Neural progenitor cell (in vitro differentiated cells): ENCODE measurements around the gene GPATCH1. TPM values are rescaled to one million over a fixed set of nuclear protein-coding genes. Genes with fewer than 3 reads are reported as not detected.

ENCODE experiments used
- DNase-seq: peaks from one replicate; pipeline ENCODE4 v3.0.0-alpha.2; 2016; ENCODE audit warnings: low spot score
- H2AFZ ChIP-seq: fragments of 200-600 bp; sonication (generic); replicated peaks from 2 replicates; pipeline ENCODE4 v1.6.1; 2016; ENCODE audit warnings: antibody characterized with exemption
- H3F3A ChIP-seq: fragments of 200-600 bp; sonication (generic); 2 replicates; pipeline ENCODE4 v1.6.1; 2016; ENCODE audit warnings: antibody characterized with exemption, low read depth
- H3K27ac ChIP-seq: fragments of 200-600 bp; sonication (generic); 2 replicates; pipeline ENCODE4 v1.5.1; 2016; ENCODE audit warnings: mild to moderate bottlenecking
- H3K27me3 ChIP-seq: fragments of 200-600 bp; sonication (generic); 2 replicates; pipeline ENCODE4 v1.6.1; 2016; ENCODE audit warnings: mild to moderate bottlenecking, moderate library complexity
- H3K36me3 ChIP-seq: fragments of 200-600 bp; sonication (generic); 2 replicates; pipeline ENCODE4 v1.5.1; 2016
- H3K4me1 ChIP-seq: fragments of 200-600 bp; sonication (generic); 2 replicates; pipeline ENCODE4 v1.6.1; 2016; ENCODE audit warnings: mixed run types
- H3K4me2 ChIP-seq: fragments of 200-600 bp; sonication (generic); 2 replicates; pipeline ENCODE4 v1.6.1; 2016
- H3K4me3 ChIP-seq: fragments of 200-600 bp; sonication (generic); 2 replicates; pipeline ENCODE4 v1.5.1; 2016
- H3K79me2 ChIP-seq: fragments of 200-600 bp; sonication (generic); 2 replicates; pipeline ENCODE4 v1.6.1; 2016; ENCODE audit warnings: low read depth
- H3K9ac ChIP-seq: fragments of 200-600 bp; sonication (generic); 2 replicates; pipeline ENCODE4 v1.6.1; 2016
- H3K9me3 ChIP-seq: fragments of 200-600 bp; sonication (generic); 2 replicates; pipeline ENCODE4 v1.5.1; 2016; ENCODE audit warnings: low read depth
- H4K20me1 ChIP-seq: fragments of 200-600 bp; sonication (generic); 2 replicates; pipeline ENCODE4 v1.6.1; 2016; ENCODE audit warnings: low read depth
- H3K27ac Mint-ChIP-seq: 3 replicates; pipeline ENCODE4 v1.8.0; 2021; ENCODE audit warnings: mixed read lengths
- H3K27me3 Mint-ChIP-seq: 2 replicates; pipeline ENCODE4 v1.8.0; 2022; ENCODE audit warnings: low read depth, mild to moderate bottlenecking, inconsistent platforms, moderate library complexity, mixed read lengths; ENCODE audit not compliant: insufficient read depth
- H3K36me3 Mint-ChIP-seq: 3 replicates; pipeline ENCODE4 v1.8.0; 2021; ENCODE audit warnings: mixed read lengths
- H3K4me1 Mint-ChIP-seq: 3 replicates; pipeline ENCODE4 v1.8.0; 2021; ENCODE audit warnings: mixed read lengths
- H3K4me3 Mint-ChIP-seq: 3 replicates; pipeline ENCODE4 v1.8.0; 2021; ENCODE audit warnings: mild to moderate bottlenecking, moderate library complexity, mixed read lengths
- H3K9me3 Mint-ChIP-seq: 3 replicates; pipeline ENCODE4 v1.8.0; 2020; ENCODE audit warnings: mixed read lengths
- CTCF ChIP-seq: fragments of 200-600 bp; sonication (generic); IDR thresholded peaks from 2 replicates; pipeline ENCODE4 v1.5.1; 2017; ENCODE audit warnings: antibody characterized with exemption, mild to moderate bottlenecking
- EZH2 ChIP-seq: fragments of 200-600 bp; sonication (generic); IDR thresholded peaks from 2 replicates; pipeline ENCODE4 v1.6.1; 2017; ENCODE audit warnings: antibody characterized with exemption, mild to moderate bottlenecking, moderate library complexity
- EZH2phosphoT487 ChIP-seq: fragments of 200-600 bp; sonication (generic); IDR thresholded peaks from 2 replicates; pipeline ENCODE4 v1.6.1; 2017; ENCODE audit warnings: antibody characterized with exemption
- total RNA-seq: library from RNA; depleted of rRNA; stranded (reverse); fragments of >200 nt; gene quantifications from 2 replicates; pipeline ENCODE4 v1.2.3, GENCODE V29; 2015; ENCODE audit warnings: low replicate concordance

The GPATCH1 gene
- total RNA-seq, 1 donor from 2014 or later: 7.0 TPM

GRCh38 chr19:33075519-33075918 lies 5.5 kb upstream of the GPATCH1 start:
- Histone ChIP-seq H4K20me1 (no peaks in the 10 kb centered on the region), H3K27ac (no peak overlapping the region), H2AFZ (no peak overlapping the region), H3K9ac (no peak overlapping the region), H3K4me2 (no peak overlapping the region), H3K9me3 (no peaks in the 10 kb centered on the region), H3F3A (no peaks in the 10 kb centered on the region), H3K4me1 (no peaks in the 10 kb centered on the region), H3K36me3 (no peaks in the 10 kb centered on the region), H3K79me2 (no peaks in the 10 kb centered on the region), H3K4me3 (no peak overlapping the region), H3K27me3 (no peaks in the 10 kb centered on the region)
- H3K9me3 Mint-ChIP-seq: no peaks in the 10 kb centered on the region
- no peaks in the 10 kb centered on the region for H3K36me3 Mint-ChIP-seq
- H3K4me3 Mint-ChIP-seq: no peak overlapping the region
- H3K27me3 Mint-ChIP-seq: peaks cover 2% of the 10 kb centered on the region
- no peak for DNase-seq
- TF ChIP-seq CTCF (no peak), EZH2 (no peak), EZH2phosphoT487 (no peak)
- no peak overlapping the region for H3K27ac Mint-ChIP-seq
- H3K4me1 Mint-ChIP-seq: no peaks in the 10 kb centered on the region

GRCh38 chr19:33085570-33086128 lies 4.7 kb downstream of the GPATCH1 start:
- Mint-ChIP-seq H3K36me3 (peaks cover 5% of the 10 kb centered on the region), H3K27ac (no peak overlapping the region), H3K4me1 (peaks cover 19% of the 10 kb centered on the region), H3K4me3 (no peak overlapping the region), H3K27me3 (no peaks in the 10 kb centered on the region), H3K9me3 (no peaks in the 10 kb centered on the region)
- H3K27me3 ChIP-seq: no peaks in the 10 kb centered on the region
- no peaks in the 10 kb centered on the region for H3K9me3 ChIP-seq
- no peaks in the 10 kb centered on the region for H3F3A ChIP-seq
- H3K27ac ChIP-seq: no peak overlapping the region
- no peak overlapping the region for H3K4me2 ChIP-seq
- no peaks in the 10 kb centered on the region for H4K20me1 ChIP-seq
- H3K79me2 ChIP-seq: peaks cover 13% of the 10 kb centered on the region
- no peak overlapping the region for H2AFZ ChIP-seq
- H3K36me3 ChIP-seq: no peaks in the 10 kb centered on the region
- H3K9ac ChIP-seq: no peak overlapping the region
- TF ChIP-seq CTCF: no peak
- TF ChIP-seq EZH2phosphoT487: no peak
- TF ChIP-seq EZH2: no peak
- no peak for DNase-seq
- H3K4me3 ChIP-seq: no peak overlapping the region
- H3K4me1 ChIP-seq: no peaks in the 10 kb centered on the region

GRCh38 chr19:33086955-33087354 lies 6.0 kb downstream of the GPATCH1 start:
- H3K36me3 Mint-ChIP-seq: peaks cover 5% of the 10 kb centered on the region
- no peaks in the 10 kb centered on the region for H3K36me3 ChIP-seq
- no peak overlapping the region for H3K27ac ChIP-seq
- H3K4me1 Mint-ChIP-seq: peaks cover 7% of the 10 kb centered on the region
- no peak for DNase-seq
- no peaks in the 10 kb centered on the region for H3K9me3 ChIP-seq
- no peak overlapping the region for H2AFZ ChIP-seq
- no peak overlapping the region for H3K4me2 ChIP-seq
- no peaks in the 10 kb centered on the region for H3K4me1 ChIP-seq
- H3K9ac ChIP-seq: no peak overlapping the region
- no peaks in the 10 kb centered on the region for H3F3A ChIP-seq
- H3K27me3 Mint-ChIP-seq: no peaks in the 10 kb centered on the region
- no peak overlapping the region for H3K4me3 ChIP-seq
- TF ChIP-seq EZH2 (no peak), EZH2phosphoT487 (no peak), CTCF (no peak)
- no peaks in the 10 kb centered on the region for H4K20me1 ChIP-seq
- H3K4me3 Mint-ChIP-seq: no peak overlapping the region
- no peaks in the 10 kb centered on the region for H3K27me3 ChIP-seq
- H3K27ac Mint-ChIP-seq: no peak overlapping the region
- no peaks in the 10 kb centered on the region for H3K9me3 Mint-ChIP-seq
- peaks cover 5% of the 10 kb centered on the region for H3K79me2 ChIP-seq
